Heart left ventricle (tissue), 13 donors: ENCODE results near the gene PHTF1.

Experiments used
- POLR2A ChIP-seq, 2 donors: fragments of 450-650 bp; IDR thresholded peaks; one replicate each; pipeline ENCODE4 v1.6.1; 2017; ENCODE audit warnings: antibody characterized with exemption in 2 of 2, mild to moderate bottlenecking in 2 of 2, moderate library complexity in 2 of 2
- TF ChIP-seq, protein P1 (sequence below), 12 donors: fragments of 200-600 bp; sonication (generic) in 4 of 12; IDR thresholded peaks; one replicate each; pipeline versions ENCODE4 v1.5.0 to v1.8.0; 2018 to 2022; ENCODE audit warnings: antibody characterized with exemption in 12 of 12, mild to moderate bottlenecking in 5 of 12
- donor health status: ischemic (EF 13 %, LVEDD 7.1; RV severe dilation, severe dysfunction).
- donor health status: DM: no; HTN: yes; CAD: no.
- donor health status: DM: no; HTN: no; CAD: no.
- donor health status: ischemic (EF 25% LVEDD 6.9; RV normal size, moderate dysfunction).
- donor health status: ischemic (EF 25% LVEDD 5.7; RV mildly dilated, moderate dysfunction).
- donor health status: ischemic (EF 35%, LVEDD 5.7; RV mildly dilated, moderate dysfunction).
- donor health status: nonischemic (EF 11% LVEDD 7.7; RV severe dilation, severe dysfunction).
- donor health status: DM: yes; HTN: yes; CAD: no.
- donor health status: PGD.
- donor health status: ischemic (EF 29% LVEDD 5.4; RV normal size, mild dysfunction).
- donor health status: nonischemic (EF 23%, LVEDD 6.1; RV moderate dilation, normal function).

DNA sequence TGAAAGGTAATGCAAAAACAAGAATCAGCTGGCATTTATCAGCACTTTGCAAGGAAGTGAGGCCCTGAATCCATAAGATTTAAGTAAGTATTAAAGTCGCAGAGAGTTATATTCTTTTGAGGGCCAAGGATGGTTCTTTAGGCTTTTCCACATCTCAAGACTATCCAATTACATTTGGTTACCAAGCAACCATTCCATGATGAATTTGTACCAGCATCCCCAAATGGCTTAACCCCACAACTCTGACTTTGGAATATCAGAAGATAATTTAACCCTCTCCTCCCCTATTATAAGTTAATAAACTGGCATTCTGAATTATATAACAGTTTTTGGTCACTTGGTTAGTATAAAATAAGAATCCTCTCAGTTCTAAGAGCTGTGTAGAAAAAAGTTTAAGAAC lies 2.8 kb downstream of the PHTF1 start:
- TF ChIP-seq, protein P1, sequence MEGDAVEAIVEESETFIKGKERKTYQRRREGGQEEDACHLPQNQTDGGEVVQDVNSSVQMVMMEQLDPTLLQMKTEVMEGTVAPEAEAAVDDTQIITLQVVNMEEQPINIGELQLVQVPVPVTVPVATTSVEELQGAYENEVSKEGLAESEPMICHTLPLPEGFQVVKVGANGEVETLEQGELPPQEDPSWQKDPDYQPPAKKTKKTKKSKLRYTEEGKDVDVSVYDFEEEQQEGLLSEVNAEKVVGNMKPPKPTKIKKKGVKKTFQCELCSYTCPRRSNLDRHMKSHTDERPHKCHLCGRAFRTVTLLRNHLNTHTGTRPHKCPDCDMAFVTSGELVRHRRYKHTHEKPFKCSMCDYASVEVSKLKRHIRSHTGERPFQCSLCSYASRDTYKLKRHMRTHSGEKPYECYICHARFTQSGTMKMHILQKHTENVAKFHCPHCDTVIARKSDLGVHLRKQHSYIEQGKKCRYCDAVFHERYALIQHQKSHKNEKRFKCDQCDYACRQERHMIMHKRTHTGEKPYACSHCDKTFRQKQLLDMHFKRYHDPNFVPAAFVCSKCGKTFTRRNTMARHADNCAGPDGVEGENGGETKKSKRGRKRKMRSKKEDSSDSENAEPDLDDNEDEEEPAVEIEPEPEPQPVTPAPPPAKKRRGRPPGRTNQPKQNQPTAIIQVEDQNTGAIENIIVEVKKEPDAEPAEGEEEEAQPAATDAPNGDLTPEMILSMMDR (IDR thresholded peaks at IDR 0.05) = no peak
- TF ChIP-seq POLR2A (IDR thresholded peaks at IDR 0.05) = no peak
